Measurements from ENCODE around the gene PPA1.
"Not testable (repeated sequence)": the region's sequence is repeated elsewhere in the genome, so short reads cannot be mapped to it uniquely, and the experiment has no call there.

PPA1 gene

DNA sequence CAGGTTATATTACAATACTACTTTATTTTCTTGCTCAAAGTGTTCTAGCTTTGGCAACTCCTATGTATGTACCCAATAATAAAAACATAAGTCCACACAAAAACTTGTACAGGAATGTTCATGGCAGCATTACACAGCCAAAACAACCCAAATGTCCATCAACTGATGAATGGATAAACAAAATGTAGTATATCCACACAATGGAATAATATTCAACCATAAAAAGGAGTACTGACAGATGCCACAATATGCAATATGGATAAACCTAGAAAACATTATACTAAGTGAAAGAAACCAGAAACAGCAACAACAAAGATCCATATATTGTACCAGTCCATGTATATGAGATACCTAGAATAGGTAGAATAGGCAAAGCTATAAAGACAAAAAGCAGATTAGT is 21.0 kb downstream of the PPA1 start:
- no peak for DNase-seq (ENCODE audit: low read depth in 3 of 3)

DNA sequence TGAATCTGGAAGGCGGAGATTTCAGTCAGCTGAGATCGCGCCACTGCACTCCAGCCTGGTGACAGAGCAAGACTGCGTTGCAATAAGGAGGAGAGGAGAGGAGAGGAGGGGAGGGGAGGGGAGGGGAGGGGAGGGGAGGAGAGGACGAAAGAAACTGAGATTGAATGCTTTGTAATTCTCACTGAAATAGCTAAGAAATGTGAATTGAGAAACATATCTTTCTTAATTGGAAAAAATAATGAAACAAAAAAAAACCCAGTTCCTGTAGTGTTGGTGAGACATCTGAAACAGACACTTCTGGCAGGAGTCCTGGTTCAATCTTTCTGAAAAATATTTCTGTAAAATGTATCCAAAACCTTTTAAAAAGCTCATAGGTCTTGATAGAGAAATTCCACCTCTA is 26.5 kb downstream of the PPA1 start:
- no peak for DNase-seq (ENCODE audit: low read depth in 3 of 3)

DNA sequence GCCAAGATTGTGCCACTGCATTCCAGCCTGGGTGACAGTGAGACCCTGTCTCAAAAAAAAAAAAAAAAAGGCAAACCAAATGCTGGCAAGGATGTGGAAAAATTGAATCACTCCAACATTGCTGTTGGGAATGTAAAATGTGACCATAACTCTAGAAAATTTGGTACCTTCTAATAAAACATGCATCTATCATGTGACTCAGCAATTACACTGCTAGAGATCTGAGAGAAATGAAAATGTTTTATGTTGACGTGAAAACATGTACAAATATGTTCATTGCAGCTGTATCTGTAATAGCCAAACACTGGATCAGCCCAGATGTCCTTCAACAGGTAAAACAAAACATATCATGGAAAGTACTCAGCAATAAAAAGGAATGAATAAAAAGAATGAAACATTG is 32.1 kb downstream of the PPA1 start:
- no peak for DNase-seq (ENCODE audit: low read depth in 3 of 3)

DNA sequence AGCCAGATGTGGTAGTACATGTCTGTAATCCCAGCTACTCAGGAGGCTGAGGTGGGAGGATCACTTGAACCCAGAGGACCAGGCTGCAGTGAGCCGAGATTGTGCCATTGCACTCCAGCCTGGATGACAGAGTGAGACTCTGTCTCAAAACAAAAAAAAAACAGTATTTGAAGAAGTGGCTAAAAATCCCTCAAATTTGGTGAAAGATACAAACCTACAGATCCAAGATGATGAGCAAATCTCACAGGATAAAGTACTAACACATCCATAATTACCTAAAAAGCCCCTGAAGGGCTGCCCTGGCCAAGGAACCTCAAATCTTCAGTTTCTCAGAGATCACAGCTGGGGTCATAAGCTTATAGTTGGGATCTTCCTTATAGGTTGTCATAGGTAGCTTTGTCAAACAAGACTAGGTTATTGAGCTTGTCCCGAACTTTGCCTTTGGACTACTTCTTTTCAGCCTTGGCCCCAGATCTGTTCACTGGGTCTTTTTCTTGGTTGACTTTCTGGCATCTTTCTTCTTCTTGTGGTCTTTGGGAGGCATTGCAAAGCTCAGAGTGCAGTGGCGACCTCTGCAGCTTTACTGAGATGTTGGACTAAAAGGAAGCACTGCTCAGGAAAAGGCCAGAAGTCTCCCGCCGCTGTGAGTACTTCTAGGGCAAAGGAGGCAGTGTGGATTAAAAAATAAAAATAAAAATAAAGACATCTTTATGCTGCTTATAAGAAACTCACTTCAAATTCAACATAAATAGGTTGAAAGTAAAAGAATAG is 34.3 kb downstream of the PPA1 start:
- no peak for DNase-seq (ENCODE audit: low read depth in 3 of 3)

DNA sequence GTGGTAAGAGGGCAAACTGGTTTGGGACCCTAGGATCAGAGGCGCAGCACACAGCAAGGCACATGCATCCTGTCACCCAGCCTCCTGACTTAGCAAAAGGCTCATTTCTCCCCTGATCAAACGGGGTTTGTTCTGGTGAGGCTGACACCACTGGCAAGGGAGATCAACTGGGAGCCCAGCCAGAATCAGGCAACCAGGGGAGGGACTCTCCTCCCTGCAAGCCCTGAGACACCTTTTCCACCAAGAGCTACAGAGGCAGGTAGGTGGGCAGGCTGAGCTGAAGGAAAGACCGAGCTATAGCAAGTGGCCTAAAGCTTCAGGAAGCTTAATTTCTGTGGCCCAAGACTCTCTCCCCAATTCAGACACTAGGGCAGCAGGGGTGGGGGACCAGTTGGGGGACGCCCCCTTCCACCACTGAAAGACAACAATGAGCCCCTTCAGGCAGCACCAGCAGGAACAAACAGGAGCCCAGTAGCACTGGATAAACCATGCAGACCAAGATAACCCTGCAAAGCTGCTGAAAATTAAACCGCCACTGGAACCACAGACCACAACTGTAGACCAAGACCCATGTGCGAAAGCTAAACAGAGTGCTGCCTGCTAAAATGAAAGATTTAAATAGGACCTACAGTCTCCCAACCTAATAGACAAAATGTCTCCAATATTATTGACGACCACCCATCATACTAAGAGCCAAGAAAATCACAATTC is 35.8 kb downstream of the PPA1 start:
- DNase-seq (ENCODE audit: low read depth in 3 of 3): no peak

DNA sequence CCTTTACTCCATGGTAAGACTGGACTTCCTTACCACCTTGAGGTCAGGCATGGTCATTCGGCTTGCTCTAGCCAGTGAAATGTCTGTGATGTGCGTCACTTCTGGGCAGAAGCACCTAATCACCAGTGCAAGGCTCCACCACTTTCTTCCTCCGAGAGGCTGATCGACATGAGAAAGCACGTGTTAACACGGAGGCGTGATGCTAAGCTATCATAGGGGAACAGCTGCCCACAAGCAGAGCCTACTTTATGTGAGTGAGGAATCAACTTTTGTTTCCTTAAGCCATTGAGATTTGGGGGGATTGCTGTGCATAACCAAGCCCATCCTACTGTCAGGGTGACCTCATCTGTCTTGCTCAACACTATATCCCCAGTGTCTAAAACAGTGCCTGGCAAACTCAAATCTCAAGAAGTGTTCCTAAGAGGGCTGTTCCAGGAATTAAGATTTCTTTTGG is 39.8 kb downstream of the PPA1 start:
- no peak for DNase-seq (ENCODE audit: low read depth in 3 of 3)

DNA sequence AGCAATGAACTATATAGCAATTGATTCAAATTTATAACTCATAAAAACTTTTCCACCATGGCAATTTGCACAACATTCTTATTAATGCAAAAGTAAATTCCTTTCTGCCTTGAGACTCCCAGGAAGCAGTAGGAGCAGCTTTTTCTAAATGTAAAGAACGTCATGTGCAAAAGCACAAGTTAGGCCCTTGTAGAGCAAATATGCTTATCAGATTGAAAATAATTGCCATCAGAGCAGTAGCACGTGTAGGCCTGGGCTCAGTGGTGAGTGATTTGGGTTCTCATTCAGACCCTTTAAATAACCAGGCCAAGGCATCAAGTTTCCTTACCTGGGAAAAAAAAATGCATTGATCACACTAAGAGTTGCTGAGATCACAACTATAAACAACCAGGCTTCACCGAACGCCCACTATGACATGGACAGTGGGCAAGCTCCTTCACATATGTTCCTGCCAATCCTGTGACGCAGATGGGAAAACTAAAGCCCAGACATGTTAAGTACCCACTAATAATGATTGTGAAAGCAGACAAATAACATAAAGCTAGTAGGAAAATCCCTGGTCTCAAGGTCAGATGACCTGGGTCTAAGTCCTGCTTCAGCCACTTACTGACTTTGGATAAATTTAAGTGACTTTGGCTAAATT is 40.8 kb downstream of the PPA1 start:
- DNase-seq (ENCODE audit: low read depth in 3 of 3): no peak

DNA sequence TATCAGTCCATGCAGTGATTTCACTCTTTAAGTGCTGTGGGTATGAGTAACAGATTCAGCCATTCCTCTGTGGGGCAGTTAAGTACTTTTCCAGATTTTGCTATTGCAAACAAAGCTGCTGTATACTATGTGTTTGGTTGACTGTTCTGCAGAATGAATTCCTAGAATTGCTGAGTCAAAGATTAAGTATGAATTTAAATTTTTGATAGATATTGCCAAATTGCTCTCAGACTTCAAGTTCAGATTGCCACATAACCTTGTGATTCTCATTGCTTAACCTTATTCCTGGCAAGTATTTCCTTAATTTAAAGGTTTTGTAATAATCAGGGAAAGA is 41.3 kb downstream of the PPA1 start:
- DNase-seq (ENCODE audit: low read depth in 3 of 3): no peak

DNA sequence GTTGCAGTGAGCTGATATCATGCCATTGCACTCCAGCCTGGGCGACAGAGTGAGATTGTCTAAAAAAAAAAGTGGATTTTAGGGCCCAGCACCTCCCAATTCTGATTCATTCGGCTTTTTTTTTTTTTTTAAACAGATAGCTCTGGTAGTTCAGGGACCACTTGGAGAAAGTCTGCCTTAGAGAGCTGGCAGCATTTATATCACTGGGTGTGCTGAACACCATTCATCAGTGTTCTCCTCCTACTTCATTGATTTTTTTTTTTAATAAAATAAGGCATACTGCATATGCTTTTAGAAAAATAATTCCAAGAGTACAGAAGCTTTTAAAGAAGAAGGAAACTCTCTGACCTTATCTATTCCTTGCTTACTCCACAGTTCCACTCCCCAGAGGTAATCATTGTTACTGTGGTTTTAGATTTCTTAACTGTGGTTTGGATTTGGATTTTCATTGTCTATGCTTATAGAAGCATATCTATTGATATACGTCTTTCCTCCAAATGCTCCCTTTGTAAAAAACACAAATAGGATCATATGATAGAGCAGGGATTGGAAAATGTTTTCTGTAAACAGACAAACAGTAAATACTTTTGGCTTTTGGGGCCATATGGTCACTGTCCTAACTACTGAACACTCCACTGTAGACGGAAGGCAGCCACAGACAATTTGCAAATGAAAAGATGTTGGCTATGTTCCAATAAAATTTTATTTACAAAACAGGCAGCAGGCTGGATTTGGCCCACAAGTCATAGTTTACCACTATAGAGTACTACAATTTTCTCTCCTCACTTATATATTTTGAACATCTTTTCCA is 41.9 kb downstream of the PPA1 start:
- no peak for DNase-seq (ENCODE audit: low read depth in 3 of 3)

DNA sequence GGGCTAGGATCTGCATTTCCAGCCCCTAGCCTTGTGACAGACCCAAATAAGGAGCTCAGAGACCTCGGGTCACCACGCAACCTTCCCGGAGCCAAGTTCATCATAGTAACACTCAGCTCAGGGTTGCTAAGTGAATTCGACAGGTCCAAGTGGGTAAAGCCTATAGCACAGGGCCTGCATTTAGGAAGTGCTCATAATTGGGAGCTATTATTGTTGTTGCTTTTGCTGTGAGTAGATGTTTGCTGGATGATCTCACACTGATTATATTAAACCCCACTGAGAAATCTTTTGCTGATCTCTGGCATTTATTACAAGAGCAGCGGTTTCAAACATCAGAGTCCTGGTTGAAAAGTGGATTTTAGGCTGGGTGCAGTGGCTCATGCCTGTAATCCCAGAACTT is 42.6 kb downstream of the PPA1 start:
- DNase-seq (ENCODE audit: low read depth in 3 of 3): no peak

DNA sequence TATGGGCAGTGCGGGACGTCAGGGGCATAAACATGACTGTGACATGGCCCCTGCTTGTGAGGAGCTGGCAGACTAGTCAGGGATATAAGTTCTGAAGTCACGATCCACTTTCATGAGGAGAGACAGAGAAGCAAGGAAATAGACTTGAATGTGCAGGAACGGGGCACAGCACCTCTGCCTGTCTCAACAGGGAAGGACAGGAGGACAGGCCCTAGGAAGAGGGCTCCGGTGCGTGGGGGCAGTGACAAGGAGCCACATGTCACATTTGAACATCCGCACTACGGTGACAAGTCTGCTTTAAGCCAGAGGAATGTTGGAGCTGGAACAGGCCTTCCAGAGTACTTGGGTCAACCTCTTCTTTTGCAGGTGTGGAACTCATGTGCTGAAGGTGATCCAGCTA is 43.1 kb downstream of the PPA1 start:
- DNase-seq (ENCODE audit: low read depth in 3 of 3): no peak

DNA sequence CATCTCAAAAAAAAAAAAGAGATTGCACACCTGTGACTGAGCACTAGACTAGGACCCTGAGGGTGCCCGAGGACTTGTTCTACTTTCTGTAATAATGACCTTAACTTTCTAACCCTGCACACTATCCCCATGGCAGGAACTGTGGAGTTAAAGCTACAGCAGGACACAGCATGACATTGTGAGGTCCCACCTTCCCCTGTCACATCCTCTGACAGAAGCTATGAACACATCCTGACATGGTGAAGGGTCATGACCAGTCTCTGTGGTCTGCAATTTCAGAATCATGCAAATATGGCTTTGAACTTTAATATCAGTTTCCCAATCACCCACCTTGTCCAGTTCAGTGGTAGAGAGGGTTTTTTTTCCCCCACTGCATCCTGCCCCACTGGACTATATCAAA is 44.5 kb downstream of the PPA1 start:
- DNase-seq (ENCODE audit: low read depth in 3 of 3): no peak

DNA sequence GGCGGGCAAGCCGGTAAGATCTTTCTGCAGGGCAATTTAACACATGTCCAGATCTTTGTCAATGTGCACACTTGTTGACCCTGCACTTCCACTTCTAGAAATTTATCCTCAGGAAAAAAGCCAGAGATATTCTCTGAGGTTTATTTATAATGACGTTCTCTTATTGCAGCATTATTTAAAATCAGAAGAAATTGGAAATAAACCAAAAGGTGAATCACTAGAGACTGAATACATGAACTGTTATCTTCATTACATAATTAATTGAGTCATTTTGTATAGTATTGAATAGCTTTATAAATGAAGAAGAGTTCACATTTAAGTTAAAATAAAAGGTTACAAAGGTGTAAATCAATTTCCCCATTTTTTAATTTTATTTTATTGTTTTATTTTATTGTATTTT is 46.7 kb downstream of the PPA1 start:
- DNase-seq (ENCODE audit: low read depth in 3 of 3): no peak

DNA sequence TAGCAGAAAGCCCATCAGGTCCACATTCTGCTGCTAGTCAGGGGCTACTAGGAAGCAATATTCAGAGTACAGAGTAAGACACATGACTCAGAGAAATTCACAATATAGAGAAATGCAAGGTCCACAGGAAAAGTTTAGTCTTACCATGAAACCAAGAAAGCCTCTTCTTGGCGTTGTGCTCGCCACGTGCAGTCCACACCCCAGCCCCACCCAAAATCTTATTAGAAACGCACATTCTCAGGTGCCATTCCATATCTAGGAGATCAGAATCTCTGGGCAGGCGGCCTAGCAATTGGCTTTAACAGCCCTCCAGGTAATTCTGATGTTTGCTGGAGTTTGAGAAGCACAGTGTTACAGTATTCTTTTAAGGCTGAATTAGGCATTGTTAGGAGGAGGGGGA is 47.1 kb downstream of the PPA1 start:
- no peak for DNase-seq (ENCODE audit: low read depth in 3 of 3)

DNA sequence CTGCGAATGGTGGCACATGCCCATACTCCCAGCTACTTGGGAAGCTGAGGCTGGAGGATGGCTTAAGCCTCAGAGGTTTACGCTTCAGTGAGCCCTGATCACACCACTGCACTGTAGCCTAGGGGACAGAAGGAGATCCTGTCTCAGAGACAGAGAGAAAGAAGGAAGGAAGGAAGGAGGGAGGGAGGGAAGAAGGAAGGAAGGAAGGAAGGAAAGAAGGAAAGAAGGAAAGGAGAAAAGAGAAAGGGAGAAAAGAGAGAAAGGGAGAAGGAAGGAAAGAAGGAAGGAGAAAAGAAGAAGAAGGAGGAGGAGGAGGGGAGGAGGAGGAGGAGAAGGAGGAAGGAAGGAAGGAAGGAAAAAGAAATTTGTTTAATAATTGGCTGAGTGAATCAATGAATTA is 49.9 kb downstream of the PPA1 start:
- no peak for DNase-seq (ENCODE audit: low read depth in 3 of 3)

DNA sequence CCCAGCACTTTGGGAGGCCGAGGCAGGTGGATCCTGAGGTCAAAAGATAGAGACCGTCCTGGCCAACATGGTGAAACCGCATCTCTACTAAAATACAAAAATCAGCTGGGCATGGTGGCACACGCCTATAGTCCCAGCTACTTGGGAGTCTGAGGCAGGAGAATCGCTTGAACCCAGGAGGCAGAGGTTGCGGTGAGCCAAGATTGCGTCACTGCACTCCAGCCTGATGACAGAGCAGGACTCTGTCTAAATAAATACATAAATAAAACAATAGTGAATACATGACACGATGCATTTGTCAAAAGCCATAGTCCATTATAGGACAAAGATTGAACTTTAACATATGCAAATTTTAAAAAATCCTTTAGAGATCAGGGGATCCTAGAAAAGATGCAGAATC is 54.0 kb downstream of the PPA1 start:
- DNase-seq (ENCODE audit: low read depth in 3 of 3): not testable (repeated sequence)

DNA sequence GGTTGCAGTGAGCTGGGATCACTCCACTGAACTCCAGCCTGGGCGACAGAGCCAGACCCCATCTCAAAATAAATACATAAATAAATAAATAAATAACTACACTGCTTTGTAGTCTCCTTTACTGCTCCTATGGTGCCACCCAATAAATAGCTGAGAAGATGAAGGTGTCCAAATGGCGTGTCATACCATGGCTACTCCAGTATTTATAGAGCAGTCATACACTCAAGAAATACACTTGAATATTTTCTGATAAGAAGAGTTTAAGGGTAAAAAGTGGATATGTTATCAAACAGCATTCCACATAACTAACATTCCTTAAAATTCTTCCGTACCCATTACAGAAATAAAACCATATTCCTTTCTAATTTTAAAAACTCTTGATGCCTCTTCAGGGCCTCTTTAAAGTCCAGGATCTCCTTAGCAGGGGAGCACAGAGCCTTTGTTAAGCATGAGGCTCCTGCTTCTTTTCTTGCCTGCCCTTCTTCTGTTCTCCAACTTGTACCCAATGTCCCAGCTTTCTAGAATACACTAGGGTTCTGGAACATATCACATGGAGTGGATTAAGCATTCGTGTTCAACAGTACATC is 55.0 kb downstream of the PPA1 start:
- no peak for DNase-seq (ENCODE audit: low read depth in 3 of 3)

DNA sequence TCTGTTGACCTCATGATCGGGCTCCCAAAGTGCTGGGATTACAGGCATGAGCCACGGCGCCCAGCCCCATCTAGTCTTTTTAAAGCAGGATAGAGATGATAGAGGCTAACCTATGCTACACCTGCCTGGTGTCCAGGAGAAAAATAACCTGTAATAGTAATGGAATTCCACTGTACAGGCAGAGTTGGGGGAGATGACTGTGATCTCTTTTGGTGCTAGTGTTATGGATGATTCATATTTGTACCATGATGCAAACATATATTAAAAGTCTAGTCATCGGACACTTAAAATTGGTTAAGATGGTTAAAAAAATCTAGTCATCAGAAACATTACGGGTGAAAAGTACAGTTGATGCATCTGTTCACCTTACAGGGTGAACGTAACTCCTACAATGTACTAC is 56.8 kb downstream of the PPA1 start:
- DNase-seq (ENCODE audit: low read depth in 3 of 3): no peak

DNA sequence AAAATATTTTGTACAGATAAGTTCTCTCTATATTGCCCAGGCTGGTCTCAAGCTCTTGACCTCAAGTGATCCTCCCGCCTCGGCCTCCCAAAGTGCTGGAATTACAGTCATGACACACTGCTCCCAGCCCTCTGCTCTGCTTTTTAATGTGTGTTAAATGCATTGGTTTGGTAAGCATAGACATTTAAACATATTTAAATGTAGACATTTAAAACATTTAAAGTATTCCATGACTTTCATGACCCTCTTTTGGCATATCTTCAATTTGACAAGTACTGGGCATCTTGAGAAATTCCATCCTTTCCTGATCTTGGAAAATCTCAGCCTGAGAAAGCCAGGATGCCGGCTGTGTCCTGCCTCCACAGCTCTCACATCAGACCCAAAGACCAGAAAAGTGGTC is 57.7 kb downstream of the PPA1 start:
- no peak for DNase-seq (ENCODE audit: low read depth in 3 of 3)

DNA sequence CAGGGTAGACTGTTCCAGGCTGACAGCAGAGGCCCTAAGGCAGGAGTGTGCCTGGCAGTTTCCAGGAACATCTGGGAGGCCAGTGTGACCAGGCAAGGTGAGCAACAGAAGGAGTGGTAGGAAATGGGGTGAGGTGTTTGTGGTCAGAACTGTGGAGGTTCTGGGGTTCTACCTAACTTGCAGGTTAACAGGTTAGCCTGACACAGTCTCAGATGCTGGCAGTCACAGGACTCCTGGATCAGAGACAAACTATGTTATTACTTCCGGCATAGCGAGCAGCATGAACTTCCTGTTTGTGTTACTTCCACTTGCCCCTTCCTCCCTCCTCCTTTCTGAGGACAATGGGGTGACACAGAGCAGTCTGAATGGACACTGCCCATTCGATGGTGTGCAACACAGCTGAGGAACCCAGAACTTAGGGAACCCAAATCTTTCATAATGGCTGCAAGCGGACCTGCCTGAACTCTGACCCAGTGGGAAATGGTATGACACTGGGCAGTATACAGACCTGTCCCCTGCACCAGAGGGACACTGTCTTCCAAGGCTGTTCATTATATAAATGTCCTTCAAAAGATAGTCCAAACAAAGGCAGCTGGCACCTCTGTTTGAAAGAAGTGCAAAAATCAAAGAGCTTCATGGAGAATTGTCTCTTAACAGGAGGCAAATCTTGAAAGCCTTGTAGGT is 59.0 kb downstream of the PPA1 start:
- DNase-seq (ENCODE audit: low read depth in 3 of 3): no peak

DNA sequence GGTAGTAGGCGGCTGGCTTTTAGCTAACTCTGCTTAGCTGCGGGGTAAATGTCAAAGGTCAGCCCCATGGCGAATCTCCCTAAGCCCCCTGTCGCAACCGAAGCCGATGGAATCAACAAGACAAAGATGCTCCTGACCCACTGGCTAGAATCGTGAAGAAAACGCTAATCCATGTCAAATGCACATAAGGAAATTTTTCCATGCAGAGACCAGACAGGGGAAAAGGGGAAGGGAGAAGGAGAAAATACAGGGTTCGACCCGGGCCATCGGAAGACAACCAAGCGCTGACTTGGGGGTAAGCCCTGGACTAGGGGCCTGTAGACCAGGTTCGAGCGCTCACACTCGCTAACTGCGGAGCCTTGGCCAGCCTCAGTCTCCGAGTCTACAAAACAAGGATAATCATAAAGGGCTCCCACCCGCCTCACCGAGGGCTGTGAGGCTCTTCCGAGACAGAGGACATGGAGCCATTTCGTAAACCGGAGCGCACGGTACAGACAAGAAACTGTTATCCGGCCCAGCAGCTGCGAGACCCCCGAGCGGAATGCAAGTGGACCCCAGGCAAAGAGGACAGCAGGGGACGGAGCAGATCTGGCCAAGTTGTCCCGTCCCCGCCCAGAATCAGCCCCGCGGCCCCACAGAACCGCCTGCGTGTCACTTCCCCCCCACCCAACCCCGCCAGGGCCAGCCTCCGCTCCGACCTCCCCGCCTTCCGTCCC is 63.4 kb downstream of the PPA1 start:
- no peak for DNase-seq (ENCODE audit: low read depth in 3 of 3)

Measured in stimulated activated CD4-positive, alpha-beta T cell treated with anti-CD3 and anti-CD28 coated beads, TNF-alpha, amount 100 ng/mL, for 4 hours (primary cell).